ENCODE measurements around the gene TTBK2. TPM values are rescaled to one million over a fixed set of nuclear protein-coding genes. Genes with fewer than 3 reads are reported as not detected.

TTBK2 gene
- polyA plus RNA-seq, 1 donor (not counting 4 experiments of a cell fraction or from before 2014, with no cell fraction given) = 7.3 TPM

DNA sequence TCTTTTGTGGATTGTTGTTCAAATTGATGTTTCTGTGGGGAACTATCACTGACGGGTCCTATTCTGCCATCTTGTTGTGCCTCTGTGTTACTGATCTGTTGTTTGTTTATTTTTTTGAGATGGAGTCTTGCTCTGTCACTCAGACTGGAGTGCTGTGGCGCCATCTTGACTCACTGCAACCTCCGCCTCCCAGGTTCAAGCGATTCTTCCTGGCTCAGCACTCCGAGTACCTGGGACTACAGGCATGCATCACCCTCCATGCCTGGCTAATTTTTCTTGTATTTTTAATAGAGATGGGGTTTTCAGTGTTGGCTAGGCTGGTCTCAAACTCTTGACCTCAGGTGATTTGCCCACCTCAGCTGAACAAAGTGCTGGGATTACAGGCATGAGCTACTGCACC, 215.2 kb downstream of the TTBK2 start:
- H2AFZ ChIP-seq (ENCODE audit: control insufficient read depth, low read length) = no peak overlapping the region
- H3K9me3 ChIP-seq (ENCODE audit: control insufficient read depth, low read depth, low read length) = no peaks in the 10 kb centered on the region
- H3K4me3 ChIP-seq (ENCODE audit: control insufficient read depth in 2 of 3, extremely low read depth in 1 of 3, insufficient read depth in 2 of 3, low read depth in 1 of 3, low read length in 3 of 3) = no peak overlapping the region
- no peak for DNase-seq (ENCODE audit: low read depth, low spot score)
- dilution Hi-C loops (cut with MboI; ENCODE audit: extremely low pct_ligation_motif_present, low sequenced_read_pairs) = no loop called here
- no peaks in the 10 kb centered on the region for H3K27me3 ChIP-seq (ENCODE audit: control insufficient read depth, extremely low read depth, insufficient read depth, low read length)
- H3K36me3 ChIP-seq (ENCODE audit: control insufficient read depth in 2 of 2, extremely low read depth in 1 of 2, insufficient read depth in 2 of 2, low read length in 2 of 2) = no peaks in the 10 kb centered on the region
- H4K20me1 ChIP-seq (ENCODE audit: control insufficient read depth, extremely low read depth, insufficient read depth, low read length) = no peaks in the 10 kb centered on the region
- FAIRE-seq = no peak
- no peaks in the 10 kb centered on the region for H3K79me2 ChIP-seq (ENCODE audit: control insufficient read depth, insufficient read depth, low read length)
- no peaks in the 10 kb centered on the region for H3K9me1 ChIP-seq (ENCODE audit: control insufficient read depth, extremely low read depth, insufficient read depth, low read length)
- no peak overlapping the region for H3K27ac ChIP-seq (ENCODE audit: control insufficient read depth, insufficient read depth, low read length)
- H3K4me2 ChIP-seq (ENCODE audit: control insufficient read depth, extremely low read depth, insufficient read depth, low read depth, low read length) = no peak overlapping the region
- H3K9ac ChIP-seq (ENCODE audit: control insufficient read depth, extremely low read depth, insufficient read depth, low read length) = no peak overlapping the region
- H3K4me1 ChIP-seq (ENCODE audit: control insufficient read depth, extremely low read depth, insufficient read depth, low read length) = peaks cover 8% of the 10 kb centered on the region
- no peak for TF ChIP-seq EZH2 (IDR thresholded peaks at IDR 0.05; ENCODE audit: low read length)
- TF ChIP-seq, protein P1, sequence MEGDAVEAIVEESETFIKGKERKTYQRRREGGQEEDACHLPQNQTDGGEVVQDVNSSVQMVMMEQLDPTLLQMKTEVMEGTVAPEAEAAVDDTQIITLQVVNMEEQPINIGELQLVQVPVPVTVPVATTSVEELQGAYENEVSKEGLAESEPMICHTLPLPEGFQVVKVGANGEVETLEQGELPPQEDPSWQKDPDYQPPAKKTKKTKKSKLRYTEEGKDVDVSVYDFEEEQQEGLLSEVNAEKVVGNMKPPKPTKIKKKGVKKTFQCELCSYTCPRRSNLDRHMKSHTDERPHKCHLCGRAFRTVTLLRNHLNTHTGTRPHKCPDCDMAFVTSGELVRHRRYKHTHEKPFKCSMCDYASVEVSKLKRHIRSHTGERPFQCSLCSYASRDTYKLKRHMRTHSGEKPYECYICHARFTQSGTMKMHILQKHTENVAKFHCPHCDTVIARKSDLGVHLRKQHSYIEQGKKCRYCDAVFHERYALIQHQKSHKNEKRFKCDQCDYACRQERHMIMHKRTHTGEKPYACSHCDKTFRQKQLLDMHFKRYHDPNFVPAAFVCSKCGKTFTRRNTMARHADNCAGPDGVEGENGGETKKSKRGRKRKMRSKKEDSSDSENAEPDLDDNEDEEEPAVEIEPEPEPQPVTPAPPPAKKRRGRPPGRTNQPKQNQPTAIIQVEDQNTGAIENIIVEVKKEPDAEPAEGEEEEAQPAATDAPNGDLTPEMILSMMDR (optimal IDR thresholded peaks at IDR 0.05 in 1 of 3, IDR thresholded peaks at IDR 0.05 in 1 of 3, conservative IDR thresholded peaks at IDR 0.05 in 1 of 3; ENCODE audit: extremely low read depth in 1 of 3, insufficient read depth in 2 of 3, low read length in 3 of 3) = no peak

- Histone ChIP-seq H3K4me2 (ENCODE audit: control insufficient read depth, extremely low read depth, insufficient read depth, low read depth, low read length) (no peak overlapping the region), H3K4me3 (ENCODE audit: control insufficient read depth in 2 of 3, extremely low read depth in 1 of 3, insufficient read depth in 2 of 3, low read depth in 1 of 3, low read length in 3 of 3) (no peak overlapping the region), H3K27me3 (ENCODE audit: control insufficient read depth, extremely low read depth, insufficient read depth, low read length) (no peaks in the 10 kb centered on the region), H3K9me1 (ENCODE audit: control insufficient read depth, extremely low read depth, insufficient read depth, low read length) (no peaks in the 10 kb centered on the region), H3K9ac (ENCODE audit: control insufficient read depth, extremely low read depth, insufficient read depth, low read length) (no peak overlapping the region), H2AFZ (ENCODE audit: control insufficient read depth, low read length) (peak overlapping the region; percentile 23), H3K27ac (ENCODE audit: control insufficient read depth, insufficient read depth, low read length) (no peak overlapping the region), H3K9me3 (ENCODE audit: control insufficient read depth, low read depth, low read length) (no peaks in the 10 kb centered on the region), H3K4me1 (ENCODE audit: control insufficient read depth, extremely low read depth, insufficient read depth, low read length) (peaks cover 8% of the 10 kb centered on the region), H4K20me1 (ENCODE audit: control insufficient read depth, extremely low read depth, insufficient read depth, low read length) (no peaks in the 10 kb centered on the region), H3K79me2 (ENCODE audit: control insufficient read depth, insufficient read depth, low read length) (no peaks in the 10 kb centered on the region), H3K36me3 (ENCODE audit: control insufficient read depth in 2 of 2, extremely low read depth in 1 of 2, insufficient read depth in 2 of 2, low read length in 2 of 2) (no peaks in the 10 kb centered on the region)
- dilution Hi-C loops (cut with MboI; ENCODE audit: extremely low pct_ligation_motif_present, low sequenced_read_pairs) = no loop called here
- peak; percentile 30 for DNase-seq (ENCODE audit: low read depth, low spot score)
- peak; percentile 77 for FAIRE-seq
- TF ChIP-seq, protein P1 (optimal IDR thresholded peaks at IDR 0.05 in 1 of 3, IDR thresholded peaks at IDR 0.05 in 1 of 3, conservative IDR thresholded peaks at IDR 0.05 in 1 of 3; ENCODE audit: extremely low read depth in 1 of 3, insufficient read depth in 2 of 3, low read length in 3 of 3) = peak; percentile 86 to 92 (median 89)
- TF ChIP-seq EZH2 (IDR thresholded peaks at IDR 0.05; ENCODE audit: low read length) = no peak
These were observed 216.1 kb downstream of the TTBK2 start for GRCh38 chr15:42704492-42704926.

All from keratinocyte (primary cell).